Measurements from ENCODE around the gene OR8J1. TPM values are rescaled to one million over a fixed set of nuclear protein-coding genes. Genes with fewer than 3 reads are reported as not detected.
"Not testable (repeated sequence)": the region's sequence is repeated elsewhere in the genome, so short reads cannot be mapped to it uniquely, and the experiment has no call there.

Gene OR8J1
- total RNA-seq, 1 donor = not detected

DNA sequence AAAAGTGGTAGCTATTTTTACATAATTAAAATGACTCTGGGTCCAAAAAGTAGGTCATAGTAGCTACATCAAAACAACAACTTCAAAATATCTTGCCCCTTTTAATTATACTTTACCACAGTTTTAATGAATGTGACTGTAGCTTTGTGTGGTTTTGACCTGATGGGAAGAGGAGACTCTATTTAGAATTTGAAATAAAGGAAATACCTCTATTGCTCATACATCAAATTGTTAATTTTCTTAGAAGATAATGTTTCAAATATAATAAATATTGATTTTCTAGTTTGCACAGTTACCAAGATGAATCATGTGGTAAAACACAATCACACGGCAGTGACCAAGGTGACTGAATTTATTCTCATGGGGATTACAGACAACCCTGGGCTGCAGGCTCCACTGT lies 8.4 kb upstream of the OR8J1 start, which contains the start of gene OR8K1:
TSS of gene OR8K1 (plus strand) at position 301 of the 400 bp plus-strand sequence. CDS start at position 301, 0 bp downstream.
- no peak within 1 kb of the TSS for H3K4me3 ChIP-seq (ENCODE audit: low read depth, low read length)
- TF ChIP-seq, protein P1, sequence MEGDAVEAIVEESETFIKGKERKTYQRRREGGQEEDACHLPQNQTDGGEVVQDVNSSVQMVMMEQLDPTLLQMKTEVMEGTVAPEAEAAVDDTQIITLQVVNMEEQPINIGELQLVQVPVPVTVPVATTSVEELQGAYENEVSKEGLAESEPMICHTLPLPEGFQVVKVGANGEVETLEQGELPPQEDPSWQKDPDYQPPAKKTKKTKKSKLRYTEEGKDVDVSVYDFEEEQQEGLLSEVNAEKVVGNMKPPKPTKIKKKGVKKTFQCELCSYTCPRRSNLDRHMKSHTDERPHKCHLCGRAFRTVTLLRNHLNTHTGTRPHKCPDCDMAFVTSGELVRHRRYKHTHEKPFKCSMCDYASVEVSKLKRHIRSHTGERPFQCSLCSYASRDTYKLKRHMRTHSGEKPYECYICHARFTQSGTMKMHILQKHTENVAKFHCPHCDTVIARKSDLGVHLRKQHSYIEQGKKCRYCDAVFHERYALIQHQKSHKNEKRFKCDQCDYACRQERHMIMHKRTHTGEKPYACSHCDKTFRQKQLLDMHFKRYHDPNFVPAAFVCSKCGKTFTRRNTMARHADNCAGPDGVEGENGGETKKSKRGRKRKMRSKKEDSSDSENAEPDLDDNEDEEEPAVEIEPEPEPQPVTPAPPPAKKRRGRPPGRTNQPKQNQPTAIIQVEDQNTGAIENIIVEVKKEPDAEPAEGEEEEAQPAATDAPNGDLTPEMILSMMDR (IDR thresholded peaks at IDR 0.05; ENCODE audit: insufficient read depth, low read length) = no peak
- no peak for DNase-seq (ENCODE audit: low read depth)

DNA sequence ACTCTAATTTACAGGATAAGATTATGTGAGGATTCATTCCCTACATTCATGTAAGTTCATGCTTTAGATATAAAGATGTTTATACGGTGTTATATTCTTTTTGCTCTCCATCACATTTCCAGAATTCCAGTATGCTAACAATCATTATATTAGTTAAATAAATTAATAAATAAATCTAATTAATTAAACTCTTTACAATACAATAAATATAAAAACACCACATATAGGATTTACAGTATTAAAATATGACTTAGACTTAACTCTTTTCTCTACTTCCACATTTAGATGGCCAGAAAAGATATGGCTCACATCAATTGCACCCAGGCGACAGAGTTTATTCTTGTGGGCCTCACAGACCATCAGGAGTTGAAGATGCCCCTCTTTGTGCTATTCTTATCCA lies 21.2 kb downstream of the OR8J1 start, which contains the start of gene OR8U1:
TSS of gene OR8U1 (plus strand) at position 301 of the 400 bp plus-strand sequence. CDS start at position 301, 0 bp downstream.
- H3K4me3 ChIP-seq (ENCODE audit: low read depth, low read length) = no peak within 1 kb of the TSS
- TF ChIP-seq, protein P1 (IDR thresholded peaks at IDR 0.05; ENCODE audit: insufficient read depth, low read length) = no peak
- no peak for DNase-seq (ENCODE audit: low read depth)

DNA sequence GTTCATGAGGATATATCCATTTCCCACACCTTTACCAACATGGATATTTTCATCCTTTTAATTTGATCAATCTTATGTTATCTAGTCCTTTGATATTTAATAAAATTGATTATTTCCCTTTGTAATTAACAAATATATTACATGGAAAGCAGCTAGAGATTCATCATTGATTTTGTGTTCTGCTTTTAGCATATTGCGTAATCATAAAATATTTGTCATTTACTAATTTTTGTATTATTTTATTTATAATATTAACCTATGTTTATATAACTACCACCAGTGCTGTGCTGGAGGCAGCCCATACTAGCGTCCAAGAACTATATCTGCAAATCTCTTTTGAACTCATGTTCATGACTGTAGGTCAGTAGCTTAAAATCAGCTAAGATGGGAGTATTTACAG lies 26.0 kb downstream of the OR8J1 start:
- DNase-seq (ENCODE audit: low read depth) = no peak
- TF ChIP-seq, protein P1 (IDR thresholded peaks at IDR 0.05; ENCODE audit: insufficient read depth, low read length) = no peak
- H3K4me3 ChIP-seq (ENCODE audit: low read depth, low read length) = no peak overlapping the region

DNA sequence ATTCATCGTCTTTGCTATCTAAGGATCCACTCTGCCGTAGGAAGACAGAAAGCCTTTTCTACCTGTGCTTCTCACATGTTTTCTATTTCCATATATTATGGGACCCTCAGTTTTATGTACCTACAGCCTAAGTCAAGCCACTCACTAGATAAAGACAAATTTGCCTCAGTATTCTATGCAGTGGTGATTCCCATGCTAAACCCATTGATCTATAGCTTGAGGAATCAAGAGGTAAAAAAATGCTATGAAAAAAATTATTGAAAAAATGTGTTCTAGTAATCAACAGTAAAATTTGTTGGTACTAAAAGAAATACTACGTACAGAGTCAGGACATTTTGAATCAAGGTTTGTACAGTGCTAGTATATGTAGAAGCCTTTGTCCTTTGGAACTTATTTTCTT lies 40.3 kb downstream of the OR8J1 start:
- H3K4me3 ChIP-seq (ENCODE audit: low read depth, low read length) = no peak overlapping the region
- TF ChIP-seq, protein P1 (IDR thresholded peaks at IDR 0.05; ENCODE audit: insufficient read depth, low read length) = no peak
- DNase-seq (ENCODE audit: low read depth) = no peak

DNA sequence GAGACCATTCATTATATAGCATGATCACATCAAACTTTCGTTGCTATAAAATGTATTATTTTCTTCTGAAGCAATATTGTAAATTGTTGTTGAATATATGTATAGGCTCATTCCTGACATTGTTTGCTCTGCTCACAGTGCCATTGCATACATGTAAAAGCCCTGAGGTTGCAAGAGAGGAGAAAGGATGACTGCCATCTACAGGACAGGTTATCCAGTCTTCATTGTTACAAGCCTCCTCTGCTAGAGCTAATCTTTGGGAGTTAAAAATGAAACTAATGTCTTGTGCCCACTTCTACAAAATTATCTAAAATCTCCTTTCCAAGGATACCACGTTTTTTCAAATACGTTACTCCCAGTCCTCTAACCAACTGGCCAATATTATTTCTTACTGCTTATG lies 42.0 kb downstream of the OR8J1 start:
- DNase-seq (ENCODE audit: low read depth) = no peak
- TF ChIP-seq, protein P1 (IDR thresholded peaks at IDR 0.05; ENCODE audit: insufficient read depth, low read length) = no peak
- H3K4me3 ChIP-seq (ENCODE audit: low read depth, low read length) = no peak overlapping the region

DNA sequence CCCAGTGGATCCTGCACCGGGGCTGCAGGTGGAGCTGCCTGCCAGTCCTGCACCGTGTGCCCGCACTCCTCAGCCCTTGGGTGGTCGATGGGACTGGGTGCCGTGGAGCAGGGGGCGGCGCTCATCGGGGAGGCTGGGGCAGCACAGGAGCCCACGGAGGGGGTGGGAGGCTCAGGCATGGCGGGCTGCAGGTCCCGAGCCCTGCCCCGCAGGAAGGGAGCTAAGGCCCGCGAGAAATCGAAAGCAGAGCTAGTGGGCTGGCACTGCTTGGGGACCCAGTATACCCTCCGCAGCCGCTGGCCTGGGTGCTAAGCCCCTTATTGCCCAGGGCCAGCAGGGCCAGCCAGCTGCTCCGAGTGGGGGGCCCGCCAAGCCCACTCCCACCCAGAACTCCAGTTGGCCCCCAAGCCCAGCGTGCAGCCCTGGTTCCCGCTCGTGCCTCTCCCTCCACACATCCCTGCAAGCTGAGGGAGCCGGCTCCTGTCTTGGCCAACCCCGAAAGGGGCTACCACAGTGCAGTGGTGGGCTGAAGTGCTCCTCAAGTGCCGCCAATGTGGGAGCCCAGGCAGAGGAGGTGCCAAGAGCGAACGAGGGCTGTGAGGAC lies 47.9 kb downstream of the OR8J1 start:
- DNase-seq (ENCODE audit: low read depth); H3K4me3 ChIP-seq (ENCODE audit: low read depth, low read length): not testable (repeated sequence)

DNA sequence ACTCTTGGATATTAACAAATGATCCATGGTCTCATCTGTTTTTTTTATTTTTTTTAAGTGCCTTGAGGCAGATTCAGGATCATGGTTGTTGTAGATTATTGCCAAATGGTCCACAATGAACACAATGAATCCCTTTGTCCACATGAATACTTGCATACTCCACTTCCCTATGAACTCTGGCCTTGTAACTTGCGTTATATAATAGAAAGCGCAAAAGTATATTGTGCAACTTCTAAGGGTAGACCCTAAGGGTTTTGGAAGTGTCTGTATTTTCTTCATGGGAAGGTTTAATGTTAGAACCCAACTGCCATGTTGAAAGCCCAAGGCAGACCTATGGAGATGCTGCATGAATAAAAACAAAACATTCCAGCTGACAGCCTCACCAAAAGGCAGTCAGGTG lies 50.3 kb downstream of the OR8J1 start:
- H3K4me3 ChIP-seq (ENCODE audit: low read depth, low read length) = no peak overlapping the region
- TF ChIP-seq, protein P1 (IDR thresholded peaks at IDR 0.05; ENCODE audit: insufficient read depth, low read length) = no peak
- no peak for DNase-seq (ENCODE audit: low read depth)

All from fibroblast of the aortic adventitia (primary cell).